HL-60/S4 (cell line): ENCODE results near the gene SEC23IP.
"Not testable (repeated sequence)": the region's sequence is repeated elsewhere in the genome, so short reads cannot be mapped to it uniquely, and the experiment has no call there.

Experiments
- in situ Hi-C: fragments of 300-500 bp; cut with MboI; formaldehyde crosslinking; loops from 2 replicates; pipeline ENCODE4 v1.14.3; 2022; ENCODE audit warnings: low sequenced_read_pairs

SEC23IP gene

DNA sequence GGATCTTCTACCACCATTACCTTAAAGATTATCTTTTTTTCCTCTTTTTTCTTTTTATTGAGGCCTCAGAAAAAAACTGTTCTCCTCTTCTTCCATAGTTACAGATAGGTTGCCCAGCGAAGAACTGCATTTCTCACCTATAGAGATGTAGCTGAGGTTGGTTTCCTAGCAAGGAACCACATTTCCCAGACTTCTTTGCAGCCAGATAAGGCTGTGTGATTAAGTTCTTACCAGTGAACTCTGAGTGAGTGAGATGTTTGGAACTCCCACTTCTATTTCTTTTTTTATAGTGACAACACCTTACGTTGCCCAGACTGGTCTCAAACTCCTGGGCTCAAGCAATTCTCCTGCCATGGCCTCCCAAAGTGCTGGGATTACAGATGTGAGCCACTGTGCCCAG, 14.0 kb upstream of the SEC23IP start:
- in situ Hi-C loops = no loop called here

DNA sequence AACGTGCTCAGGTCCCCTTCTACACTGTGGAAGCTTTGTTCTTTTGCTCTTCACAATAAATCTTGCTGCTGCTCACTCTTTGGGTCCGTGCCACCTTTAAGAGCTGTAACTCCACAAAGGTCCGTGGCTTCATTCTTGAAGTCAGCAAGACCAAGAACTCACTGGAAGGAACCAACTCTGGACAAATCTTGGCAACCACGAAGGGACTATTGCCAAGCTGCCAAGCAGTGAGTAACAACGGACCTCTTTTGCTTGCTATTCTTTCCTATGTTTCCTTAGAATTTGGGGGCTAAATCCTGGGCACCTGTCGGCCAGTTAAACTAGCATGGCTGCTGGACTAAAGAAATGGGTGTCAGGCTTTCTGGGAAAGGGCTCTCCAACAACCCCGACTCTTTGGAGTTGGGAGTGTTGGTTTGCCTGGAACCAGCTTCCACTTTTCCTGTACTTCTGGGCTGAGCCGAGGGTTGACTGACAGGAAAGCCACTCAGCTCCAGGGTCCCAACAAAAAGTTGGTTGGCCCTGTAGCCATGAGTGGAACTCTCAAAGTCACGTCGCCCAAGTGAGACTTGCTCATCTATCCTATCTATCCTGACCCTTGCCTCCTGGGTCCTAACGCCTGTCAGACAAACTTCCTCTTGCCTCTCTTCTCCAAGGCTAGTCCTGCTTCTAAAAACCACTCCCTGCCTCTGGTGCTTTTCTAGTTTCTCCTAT, 8.5 kb upstream of the SEC23IP start:
- in situ Hi-C loops = not testable (repeated sequence)

DNA sequence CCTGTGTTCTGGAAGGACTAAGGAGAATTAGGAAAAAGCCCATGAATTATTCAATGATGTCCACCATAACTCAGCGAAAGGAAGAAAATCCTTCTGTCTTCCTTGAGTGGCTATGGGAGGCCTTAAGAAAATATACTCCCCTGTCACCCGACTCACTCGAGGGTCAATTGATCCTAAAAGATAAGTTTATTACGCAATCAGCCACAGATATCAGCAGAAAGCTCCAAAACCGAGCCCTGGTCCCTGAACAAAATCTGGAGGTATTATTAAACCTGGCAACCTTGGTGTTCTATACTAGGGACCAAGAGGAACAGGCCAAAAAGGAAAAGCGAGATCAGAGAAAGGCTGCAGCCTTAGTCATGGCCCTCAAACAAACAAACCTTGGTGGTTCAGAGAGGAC, 6.5 kb upstream of the SEC23IP start:
- in situ Hi-C loops = not testable (repeated sequence)

DNA sequence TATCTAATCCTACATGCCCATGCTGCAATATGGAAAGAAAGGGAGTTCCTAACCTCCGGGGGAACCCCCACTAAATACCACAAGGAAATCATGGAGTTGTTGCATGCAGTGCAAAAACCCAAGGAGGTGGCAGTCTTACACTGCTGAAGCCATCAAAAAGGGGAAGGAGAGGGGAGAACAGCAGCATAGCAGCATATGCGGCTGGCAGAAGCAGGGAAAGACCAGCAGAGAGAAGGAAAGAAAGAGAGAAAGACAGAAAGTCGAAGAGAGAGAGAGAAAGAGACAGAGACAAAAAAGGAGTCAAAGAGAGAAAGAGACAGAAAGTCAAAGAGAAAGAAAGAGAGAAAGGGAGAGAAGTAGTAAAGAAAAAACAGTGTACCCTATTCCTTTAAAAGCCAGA, 3.8 kb upstream of the SEC23IP start:
- in situ Hi-C loops = not testable (repeated sequence)

DNA sequence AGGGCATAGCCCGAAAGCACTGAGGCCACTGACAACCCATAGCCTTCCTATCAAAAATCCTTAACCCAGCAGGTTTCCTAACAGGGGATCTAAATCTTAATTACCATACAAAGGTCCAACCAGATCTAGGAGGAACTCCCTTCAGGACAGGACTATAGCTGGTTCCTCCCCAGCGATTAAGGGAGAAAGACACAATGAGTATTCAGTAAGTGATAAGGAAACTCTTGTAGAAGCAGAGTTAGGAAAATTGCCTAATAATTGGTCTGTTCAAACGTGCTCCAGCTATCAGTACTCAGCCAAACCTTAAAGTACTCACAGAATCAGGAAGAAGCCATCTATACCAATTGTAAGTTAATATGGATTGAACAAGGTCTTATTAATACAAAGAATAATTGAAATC, 3.3 kb upstream of the SEC23IP start:
- in situ Hi-C loops = not testable (repeated sequence)

DNA sequence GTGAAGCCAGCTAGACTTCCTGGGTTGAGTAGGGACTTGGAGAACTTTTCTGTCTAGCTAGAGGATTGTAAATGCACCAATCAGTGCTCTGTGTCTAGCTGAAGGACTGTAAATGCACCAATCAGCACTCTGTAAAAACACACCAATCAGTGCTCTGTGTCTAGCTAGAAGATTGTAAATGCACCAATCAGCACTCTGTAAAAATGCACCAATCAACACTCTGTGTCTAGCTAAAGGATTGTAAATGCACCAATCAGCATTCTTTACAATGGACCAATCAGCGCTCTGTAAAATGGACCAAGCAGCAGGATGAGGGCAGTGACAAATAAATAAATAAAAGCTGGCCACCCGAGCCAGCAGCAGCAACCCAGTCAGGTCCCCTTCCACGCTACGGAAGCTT, 2.2 kb upstream of the SEC23IP start:
- in situ Hi-C loops = not testable (repeated sequence)

DNA sequence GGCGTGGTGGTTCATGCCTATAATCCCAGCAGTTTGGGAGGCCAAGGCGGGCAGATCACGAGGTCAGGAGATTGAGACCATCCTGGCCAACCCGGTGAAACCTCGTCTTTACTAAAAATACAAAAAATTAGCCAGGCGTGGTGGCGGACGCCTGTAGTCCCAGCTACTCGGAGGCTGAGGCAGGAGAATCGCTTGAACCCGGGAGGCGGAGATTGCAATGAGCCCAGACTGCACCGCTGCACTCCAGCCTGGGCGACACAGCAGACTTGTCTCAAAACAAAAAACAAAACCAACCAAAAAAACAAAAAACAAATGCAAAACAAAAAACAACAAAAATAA, 712 bp upstream of the SEC23IP start:
- in situ Hi-C loops = not testable (repeated sequence)

DNA sequence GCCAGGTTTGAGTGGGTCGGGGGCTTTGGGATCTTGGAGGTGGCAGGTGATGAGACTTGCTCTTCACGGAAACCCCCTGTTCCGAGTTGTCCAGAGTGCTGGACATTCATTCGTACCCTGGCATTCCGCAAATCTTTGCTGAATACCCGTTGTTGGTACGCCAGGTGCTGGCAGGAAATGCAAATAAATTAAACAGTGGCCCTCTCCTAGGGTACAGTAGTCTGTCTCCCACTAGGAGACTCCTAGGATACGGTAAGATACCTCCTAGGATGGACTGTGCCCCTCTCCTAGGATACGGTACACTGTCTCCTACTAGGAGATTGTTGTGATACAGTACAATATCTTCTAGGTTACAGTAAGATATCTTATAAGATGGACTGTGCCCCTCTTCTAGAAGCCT, 544 bp downstream of the SEC23IP start:
- in situ Hi-C loops = no loop called here

DNA sequence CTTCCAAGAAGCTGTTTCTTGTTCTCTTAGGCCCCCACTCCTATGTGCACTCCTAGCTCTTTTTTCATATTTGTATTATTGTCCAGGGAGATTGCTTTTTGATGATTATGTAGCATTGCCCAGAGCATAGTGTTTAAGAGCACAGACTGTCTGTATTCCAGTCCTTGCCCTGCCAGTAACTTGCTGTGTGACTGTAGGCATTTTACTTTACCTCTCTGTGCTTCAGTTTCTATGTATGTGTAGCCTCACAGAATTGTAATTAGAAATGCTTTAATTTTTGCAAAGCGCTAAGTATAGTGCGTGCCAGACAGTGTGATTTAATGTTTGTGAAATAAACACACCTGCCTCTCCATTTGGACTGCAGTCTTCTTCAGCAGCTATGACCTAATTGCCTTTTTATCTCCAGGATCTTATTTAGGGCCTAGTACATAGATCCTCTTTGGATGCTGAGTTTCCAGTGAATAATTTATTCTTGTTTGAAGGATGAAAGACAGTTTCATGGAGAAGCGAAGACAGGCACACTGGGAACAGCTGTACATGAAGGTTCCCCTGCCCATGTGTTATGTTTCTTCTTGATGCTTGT, 1.4 kb downstream of the SEC23IP start:
- in situ Hi-C loops = no loop called here

DNA sequence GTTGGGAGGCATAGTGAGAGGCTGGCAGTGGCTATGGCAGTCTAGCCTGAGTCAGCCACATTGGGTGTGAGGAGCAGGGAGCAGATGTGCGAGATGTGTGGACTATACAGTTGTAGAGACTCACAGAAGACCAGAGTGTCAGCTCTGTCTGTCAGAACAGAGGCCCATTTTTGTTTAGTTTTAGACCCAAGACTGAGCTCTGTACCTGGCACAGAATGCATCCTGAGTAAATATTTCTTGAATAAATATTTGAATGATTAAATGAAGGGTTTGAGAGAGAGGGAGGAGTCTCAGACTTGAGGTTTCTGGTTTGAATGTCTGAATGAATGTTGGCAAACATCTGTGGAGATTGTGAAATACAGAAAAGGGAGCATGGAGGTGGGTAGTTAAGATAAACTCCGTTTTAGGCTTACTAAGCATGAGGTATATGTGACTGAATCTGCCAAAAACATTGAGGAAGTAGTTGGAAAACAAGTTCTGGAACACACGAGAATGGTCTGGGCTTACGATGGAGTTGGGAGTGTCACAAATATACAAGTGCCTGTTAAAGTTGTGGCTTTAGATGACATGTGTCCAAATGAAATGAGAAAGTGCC, 3.6 kb downstream of the SEC23IP start:
- in situ Hi-C loops = no loop called here

DNA sequence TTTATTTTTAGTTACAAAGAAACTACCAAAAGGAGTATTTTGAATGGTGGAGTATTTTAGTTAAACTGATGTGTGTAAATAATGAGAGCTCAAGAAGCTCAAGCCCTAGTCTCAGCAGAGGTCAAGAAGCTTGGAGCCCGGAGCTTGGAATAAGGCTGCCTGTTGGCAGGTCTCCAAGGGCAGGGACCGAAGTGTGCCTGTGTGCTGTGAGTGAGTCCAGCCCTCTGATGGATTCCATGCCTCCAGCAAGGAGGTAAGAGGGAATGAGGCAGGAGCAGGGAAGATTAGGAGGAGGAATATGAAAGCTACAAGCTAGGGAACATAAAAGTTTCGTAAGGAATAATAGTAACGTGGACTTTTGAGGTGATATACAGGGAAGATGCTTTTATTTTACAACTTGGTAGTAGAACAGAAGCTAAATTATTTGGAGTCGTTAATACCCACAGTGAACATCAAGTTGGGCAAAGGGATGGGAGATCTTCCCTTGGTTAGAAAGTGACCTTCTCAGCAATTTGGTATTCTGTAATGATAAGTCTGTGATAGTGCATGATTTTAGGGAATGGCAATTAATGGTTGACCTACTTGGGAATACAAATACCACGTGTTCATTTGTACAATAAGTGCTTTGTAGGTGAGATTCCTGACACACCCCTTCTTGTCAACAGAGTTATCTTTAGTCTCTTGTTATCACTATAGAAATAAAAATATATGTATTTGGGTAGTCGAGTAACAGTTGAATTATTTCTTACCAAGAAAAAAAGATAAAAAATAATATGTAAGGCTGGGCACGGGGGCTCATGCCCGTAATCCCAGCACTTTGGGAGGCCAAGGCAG, 4.6 kb downstream of the SEC23IP start:
- in situ Hi-C loops = no loop called here

DNA sequence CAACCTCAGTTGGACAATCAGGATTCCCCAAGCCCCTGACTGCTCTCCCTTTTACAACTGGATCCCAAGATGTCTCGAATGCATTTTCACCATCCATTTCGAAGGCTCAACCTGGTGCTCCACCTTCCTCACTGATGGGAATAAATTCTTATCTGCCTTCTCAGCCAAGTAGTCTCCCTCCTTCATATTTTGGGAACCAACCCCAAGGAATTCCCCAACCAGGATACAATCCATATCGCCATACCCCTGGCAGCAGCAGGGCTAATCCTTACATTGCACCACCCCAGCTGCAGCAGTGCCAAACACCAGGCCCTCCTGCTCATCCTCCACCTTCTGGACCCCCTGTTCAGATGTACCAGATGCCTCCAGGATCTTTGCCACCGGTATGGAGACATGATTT, 6.0 kb downstream of the SEC23IP start:
- in situ Hi-C loops = no loop called here

DNA sequence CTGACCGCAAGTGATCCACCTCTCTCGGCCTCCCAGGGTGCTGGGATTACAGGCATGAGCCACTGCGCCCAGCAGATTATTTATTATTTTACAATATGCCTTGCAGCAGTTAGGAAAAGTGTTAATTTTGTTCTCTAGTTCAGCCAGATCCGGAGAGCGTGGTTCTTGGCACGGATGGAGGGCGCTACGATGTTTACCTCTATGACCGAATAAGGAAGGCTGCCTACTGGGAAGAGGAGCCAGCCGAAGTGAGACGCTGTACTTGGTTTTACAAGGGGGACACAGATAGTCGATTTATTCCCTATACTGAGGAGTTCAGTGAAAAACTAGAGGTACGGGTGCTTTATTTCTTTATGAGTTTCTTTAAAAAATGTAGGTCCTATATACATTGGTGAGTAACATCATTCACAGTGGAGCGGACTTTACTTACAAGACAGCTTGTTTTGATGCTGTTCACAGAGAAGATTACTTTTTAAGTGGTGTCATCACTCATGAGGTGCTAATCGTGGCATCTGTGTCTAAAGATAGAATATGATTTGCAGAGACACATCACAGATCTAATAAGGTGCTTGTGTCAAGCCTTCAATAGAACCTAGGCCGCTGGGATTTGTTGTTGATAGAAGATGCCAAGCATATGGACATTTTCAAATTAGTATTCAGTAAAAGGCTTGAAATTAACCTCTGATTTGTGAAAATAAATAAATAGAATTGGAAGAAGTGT, 11.6 kb downstream of the SEC23IP start:
- in situ Hi-C loops = no loop called here

DNA sequence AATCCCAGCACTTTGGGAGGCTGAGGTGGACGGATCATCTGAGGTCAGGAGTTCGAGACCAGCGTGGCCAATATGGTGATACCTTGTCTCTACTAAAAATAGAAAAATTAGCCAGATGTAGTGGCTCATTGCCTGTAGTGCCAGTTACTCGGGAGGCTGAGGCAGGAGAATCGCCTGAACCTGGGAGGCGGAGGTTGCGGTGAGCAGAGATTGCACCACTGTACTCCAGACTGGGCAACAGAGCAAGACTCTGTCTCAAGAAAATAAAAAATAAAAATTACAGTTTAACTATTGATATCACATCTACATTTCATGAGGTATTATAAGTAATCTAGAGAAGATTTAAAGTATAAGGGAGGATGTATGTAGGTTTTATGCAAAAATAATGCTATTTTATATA, 15.2 kb downstream of the SEC23IP start:
- in situ Hi-C loops = not testable (repeated sequence)

DNA sequence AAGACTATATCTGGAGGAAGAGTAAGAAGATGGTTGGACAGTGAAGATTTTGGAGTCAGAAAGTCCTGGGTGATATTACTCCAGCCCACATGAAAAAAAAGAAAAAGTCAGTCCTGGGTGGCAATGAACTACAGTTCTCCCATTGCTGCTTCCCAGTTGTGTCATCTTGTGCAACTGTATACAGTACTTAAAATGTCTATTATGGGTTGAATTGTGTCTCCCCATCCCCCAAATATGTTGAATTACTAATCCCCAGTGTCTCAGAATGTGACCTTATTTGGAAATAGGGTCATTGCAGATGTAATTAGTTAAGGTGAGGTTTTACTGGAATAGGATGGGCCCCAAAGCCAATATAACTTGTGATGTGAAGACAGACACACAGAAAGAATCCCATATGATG, 15.6 kb downstream of the SEC23IP start:
- in situ Hi-C loops = no loop called here

DNA sequence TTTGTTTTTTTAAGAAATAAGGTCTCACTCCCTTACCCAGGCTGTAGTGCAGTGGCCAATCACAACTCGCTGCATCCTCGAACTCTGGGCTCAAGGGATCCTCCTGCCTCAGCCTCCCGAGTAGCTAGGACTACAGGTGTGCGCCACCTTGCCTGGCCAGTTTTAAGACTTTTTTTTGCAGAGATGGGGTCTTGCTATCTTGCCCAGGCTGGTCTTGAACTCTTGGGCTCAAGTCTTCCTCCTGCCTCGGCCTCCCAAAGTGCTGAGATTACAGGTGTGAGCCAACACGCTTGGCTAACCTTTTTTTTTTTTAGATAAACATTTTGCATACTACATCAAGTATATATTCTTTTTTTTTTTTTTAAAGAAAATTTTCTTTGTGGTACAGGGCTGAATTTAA, 18.2 kb downstream of the SEC23IP start:
- in situ Hi-C loops = no loop called here

DNA sequence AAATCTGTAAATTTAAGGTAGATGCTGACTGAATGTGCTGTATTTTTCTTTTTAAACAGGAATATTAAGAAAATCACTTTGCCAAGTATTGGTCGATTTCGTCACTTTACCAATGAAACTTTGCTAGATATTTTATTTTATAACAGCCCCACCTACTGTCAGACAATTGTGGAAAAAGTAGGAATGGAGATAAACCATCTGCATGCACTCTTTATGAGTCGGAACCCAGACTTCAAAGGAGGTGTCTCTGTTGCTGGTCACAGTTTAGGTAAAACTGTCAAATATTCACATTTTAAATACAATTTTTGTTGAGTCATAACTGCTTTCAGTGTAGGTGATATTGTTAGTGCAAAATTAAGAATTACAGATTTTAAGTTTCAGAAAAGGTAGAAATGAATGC, 25.2 kb downstream of the SEC23IP start:
- in situ Hi-C loops = no loop called here

DNA sequence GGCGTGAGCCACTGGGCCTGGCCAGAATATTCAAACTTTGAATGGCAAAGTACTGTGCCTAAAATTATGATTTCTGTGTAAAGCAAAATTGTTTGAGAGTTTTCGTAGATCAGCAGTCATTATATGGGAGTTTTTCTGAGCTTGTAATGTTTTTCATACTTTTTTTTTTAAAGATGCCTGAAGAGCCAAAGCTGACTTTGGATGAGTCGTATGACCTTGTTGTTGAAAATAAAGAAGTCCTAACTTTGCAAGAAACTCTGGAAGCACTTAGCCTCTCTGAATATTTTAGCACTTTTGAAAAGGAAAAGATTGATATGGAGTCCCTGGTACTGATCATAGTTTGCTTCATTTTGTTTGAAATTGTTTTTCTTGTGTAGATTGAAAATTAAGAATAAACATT, 26.7 kb downstream of the SEC23IP start:
- in situ Hi-C loops = no loop called here

DNA sequence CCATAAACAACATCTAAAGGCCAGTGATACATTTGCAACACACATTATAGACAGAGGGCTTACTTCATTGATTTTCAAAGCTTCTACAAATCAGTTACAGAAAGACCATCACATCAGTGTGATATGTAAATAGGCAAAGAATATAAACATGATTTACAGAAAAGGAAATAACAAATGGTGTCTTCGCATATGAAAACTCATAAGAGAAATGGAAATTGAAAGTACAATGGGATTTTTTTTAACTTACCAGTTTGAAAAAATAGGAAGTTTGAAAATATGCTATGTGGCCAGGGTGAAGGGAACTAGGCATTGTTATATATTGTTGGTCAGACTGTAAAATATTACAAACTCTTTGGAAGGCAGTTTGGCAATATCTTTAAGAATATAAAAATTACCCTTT, 27.3 kb downstream of the SEC23IP start:
- in situ Hi-C loops = no loop called here

DNA sequence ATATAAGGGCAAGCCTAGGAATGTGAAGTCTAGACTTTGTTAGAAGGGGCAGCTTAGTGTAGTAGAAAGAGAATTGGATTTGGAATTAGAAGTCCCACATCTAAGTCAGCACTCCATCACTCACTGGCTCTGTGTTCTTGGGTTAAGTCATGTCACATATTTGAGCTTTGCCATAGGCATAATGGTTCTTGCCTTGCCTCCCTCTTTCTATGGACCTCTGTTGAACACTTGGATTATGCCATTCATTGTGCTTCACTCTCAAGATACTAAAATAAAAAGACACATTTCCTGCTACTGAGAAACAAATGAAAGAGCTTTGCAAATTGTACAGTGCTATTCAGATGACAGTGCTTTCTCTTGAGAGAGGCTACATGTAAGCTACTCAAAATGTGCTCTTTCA, 35.9 kb downstream of the SEC23IP start:
- in situ Hi-C loops = no loop called here

DNA sequence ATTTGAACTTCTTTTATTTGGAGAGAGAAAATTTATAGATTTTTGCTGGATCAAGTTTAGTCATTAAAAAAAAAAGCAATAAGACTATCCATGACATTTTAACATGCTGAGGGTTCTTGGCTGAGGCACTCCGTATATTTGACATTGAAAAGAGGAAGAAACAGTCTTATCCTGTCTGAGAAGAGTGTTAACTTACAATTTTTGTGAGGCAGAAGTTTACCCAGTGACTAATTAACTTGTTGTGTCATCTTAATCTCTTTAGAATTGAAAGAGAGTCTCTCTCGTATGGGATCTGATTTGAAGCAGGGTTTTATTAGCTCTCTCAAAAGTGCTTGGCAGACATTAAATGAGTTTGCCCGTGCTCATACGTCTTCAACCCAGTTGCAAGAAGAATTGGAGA, 39.3 kb downstream of the SEC23IP start:
- in situ Hi-C loops = no loop called here
